ENCODE measurements around the gene DNAH14.

DNAH14 gene

DNA sequence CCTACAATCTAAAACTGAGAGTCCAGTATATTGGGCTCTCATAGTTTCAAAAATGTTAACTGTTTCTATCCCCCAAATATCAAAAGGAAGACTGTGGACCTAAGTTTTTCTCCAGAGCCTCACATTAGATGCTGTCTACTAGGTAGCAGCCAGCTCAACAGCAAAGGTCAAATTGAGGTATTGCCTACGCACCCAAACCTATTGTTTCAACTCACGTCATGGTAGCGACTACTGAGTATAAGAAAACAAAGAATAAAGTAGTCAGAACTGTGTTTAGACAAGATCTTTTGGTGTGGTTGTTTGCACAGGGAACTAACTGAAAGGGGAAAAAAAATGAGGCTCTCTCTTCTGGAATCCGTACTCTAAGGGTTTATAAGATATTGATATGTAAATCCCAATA, 325.2 kb downstream of the DNAH14 start:
- TF ChIP-seq, protein P1, sequence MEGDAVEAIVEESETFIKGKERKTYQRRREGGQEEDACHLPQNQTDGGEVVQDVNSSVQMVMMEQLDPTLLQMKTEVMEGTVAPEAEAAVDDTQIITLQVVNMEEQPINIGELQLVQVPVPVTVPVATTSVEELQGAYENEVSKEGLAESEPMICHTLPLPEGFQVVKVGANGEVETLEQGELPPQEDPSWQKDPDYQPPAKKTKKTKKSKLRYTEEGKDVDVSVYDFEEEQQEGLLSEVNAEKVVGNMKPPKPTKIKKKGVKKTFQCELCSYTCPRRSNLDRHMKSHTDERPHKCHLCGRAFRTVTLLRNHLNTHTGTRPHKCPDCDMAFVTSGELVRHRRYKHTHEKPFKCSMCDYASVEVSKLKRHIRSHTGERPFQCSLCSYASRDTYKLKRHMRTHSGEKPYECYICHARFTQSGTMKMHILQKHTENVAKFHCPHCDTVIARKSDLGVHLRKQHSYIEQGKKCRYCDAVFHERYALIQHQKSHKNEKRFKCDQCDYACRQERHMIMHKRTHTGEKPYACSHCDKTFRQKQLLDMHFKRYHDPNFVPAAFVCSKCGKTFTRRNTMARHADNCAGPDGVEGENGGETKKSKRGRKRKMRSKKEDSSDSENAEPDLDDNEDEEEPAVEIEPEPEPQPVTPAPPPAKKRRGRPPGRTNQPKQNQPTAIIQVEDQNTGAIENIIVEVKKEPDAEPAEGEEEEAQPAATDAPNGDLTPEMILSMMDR (IDR thresholded peaks at IDR 0.05; ENCODE audit: low read depth, low read length, missing control alignments) = no peak
- no peak overlapping the region for H3K4me3 ChIP-seq (ENCODE audit: low read depth, low read length)
- no peak for DNase-seq (ENCODE audit: low read depth)

DNA sequence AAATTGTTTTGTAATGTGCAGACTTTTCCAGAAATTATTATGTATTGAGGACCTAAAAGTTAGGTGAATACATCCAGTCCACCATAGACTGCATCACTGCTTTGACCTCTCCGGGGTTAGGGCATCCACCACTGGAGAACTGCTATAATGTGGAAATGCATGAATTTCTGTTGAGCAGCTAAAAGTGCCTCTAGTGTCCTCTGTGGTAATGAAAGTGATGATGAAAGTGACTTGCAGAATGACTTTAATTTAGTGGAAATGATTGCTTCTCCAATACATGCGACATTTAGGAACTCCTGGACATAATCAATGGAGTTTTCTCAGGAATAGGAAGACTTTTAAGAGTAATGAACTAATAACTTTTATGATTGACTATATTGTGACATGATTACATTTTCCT, 327.6 kb downstream of the DNAH14 start:
- DNase-seq (ENCODE audit: low read depth) = no peak
- TF ChIP-seq, protein P1 (IDR thresholded peaks at IDR 0.05; ENCODE audit: low read depth, low read length, missing control alignments) = no peak
- no peak overlapping the region for H3K4me3 ChIP-seq (ENCODE audit: low read depth, low read length)

DNA sequence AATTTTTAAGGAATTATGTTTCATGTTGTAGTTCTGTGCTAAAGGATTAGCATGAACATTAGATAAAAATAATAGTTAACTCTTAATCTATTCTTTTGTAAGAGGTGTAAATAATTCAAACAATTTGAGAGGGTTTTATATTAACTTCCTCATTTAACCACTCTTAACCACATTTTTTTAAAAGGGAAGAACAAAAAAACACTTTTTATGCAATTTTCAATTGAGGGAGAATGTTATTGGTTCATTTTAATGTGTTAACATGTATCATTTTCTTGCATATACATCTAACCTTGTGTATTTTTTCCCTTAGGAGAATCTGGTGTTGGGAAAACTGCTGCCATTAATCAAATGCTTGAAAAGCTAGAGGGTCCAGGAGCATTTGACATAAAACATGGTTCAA, 329.3 kb downstream of the DNAH14 start:
- no peak for DNase-seq (ENCODE audit: low read depth)
- TF ChIP-seq, protein P1 (IDR thresholded peaks at IDR 0.05; ENCODE audit: low read depth, low read length, missing control alignments) = no peak
- H3K4me3 ChIP-seq (ENCODE audit: low read depth, low read length) = no peak overlapping the region

DNA sequence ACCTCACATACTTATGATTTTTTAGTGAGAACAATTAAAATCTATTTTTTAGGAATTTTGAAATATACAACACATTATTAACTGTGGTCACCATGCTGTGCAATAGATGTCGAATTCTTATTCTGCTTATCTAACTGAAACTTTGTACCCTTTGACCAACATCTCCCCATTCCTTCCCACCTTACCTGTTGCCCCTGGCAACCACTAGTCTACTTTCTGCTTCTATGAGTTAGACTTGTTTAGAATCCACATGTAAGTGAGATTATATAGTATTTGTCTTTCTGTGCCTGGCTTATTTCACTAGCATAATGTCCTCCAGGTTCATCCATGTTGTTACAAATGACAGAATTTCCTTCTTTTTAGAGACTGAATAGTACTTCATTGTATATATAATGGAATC, 330.1 kb downstream of the DNAH14 start:
- no peak overlapping the region for H3K4me3 ChIP-seq (ENCODE audit: low read depth, low read length)
- TF ChIP-seq, protein P1 (IDR thresholded peaks at IDR 0.05; ENCODE audit: low read depth, low read length, missing control alignments) = no peak
- DNase-seq (ENCODE audit: low read depth) = no peak

DNA sequence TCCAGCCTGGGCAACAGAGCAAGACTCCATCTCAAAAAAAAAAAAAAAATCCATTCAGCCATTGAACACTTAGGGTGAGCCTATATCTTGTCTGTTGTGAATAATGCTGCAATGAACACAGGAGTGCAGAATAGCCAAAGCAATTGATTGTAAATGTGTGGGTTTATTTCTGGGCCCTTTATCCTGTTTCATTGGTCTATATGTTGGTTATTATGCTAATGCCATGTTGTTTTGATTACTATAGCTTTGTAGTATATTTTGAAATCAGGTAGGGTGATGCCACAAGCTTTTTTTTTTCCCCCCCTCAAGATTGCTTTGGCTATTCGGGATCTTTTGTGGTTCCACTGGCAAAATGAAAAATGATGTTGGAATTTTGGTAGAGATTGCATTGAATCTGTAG, 330.8 kb downstream of the DNAH14 start:
- DNase-seq (ENCODE audit: low read depth) = no peak
- TF ChIP-seq, protein P1 (IDR thresholded peaks at IDR 0.05; ENCODE audit: low read depth, low read length, missing control alignments) = no peak
- no peak overlapping the region for H3K4me3 ChIP-seq (ENCODE audit: low read depth, low read length)

DNA sequence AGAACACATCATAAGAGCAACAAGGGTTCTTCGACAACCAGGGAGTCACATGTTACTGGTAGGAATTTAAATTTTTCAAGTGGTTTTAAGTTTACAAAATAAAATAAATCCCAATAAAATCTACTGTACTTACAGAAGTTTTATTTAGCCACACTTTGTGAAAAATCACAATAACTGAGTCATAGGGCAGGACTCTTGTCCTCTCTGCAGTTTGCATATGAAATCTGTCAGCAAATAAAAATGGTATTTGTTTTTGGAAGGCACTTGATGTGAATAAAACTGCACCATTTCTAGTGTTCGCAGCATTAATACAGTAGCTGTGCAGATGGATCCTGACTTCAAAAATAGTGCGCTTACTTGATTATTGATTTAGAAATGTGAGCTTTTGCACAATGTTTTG, 348.0 kb downstream of the DNAH14 start:
- DNase-seq (ENCODE audit: low read depth) = no peak

DNA sequence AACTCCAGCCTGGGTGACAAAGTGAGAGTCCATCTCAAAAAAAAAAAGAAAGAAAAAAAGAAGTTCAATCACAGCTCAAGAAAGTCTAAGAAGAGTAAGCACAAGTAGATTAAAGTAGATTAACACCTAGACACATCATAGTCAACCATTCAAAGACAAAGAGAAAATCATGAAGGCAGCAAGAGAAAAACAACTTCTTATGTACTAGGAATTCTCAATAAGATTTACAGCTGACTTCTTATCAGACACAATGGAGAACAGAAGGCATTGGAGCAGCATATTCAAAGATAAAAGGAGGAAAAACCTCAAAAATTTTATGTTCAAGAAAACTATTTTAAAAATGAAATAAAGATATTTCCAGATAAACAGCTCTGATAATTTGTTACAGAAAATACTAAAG, 351.1 kb downstream of the DNAH14 start:
- TF ChIP-seq, protein P1 (IDR thresholded peaks at IDR 0.05; ENCODE audit: low read depth, low read length, missing control alignments) = no peak
- H3K4me3 ChIP-seq (ENCODE audit: low read depth, low read length) = no peak overlapping the region
- no peak for DNase-seq (ENCODE audit: low read depth)

More for the DNA sequence above, 348.0 kb downstream of the DNAH14 start:
- TF ChIP-seq, protein P1 (IDR thresholded peaks at IDR 0.05; ENCODE audit: low read depth, low read length, missing control alignments) = no peak
- H3K4me3 ChIP-seq (ENCODE audit: low read depth, low read length) = no peak overlapping the region

Measured in GM12864 (cell line).